Activated T-helper 9 cell treated with anti-CD3 and anti-CD28 coated beads, Interleukin-2, amount 50 U/mL, for 16 hours (primary cell): ENCODE measurements around the gene BCL2L15.
"Not testable (repeated sequence)": the region's sequence is repeated elsewhere in the genome, so short reads cannot be mapped to it uniquely, and the experiment has no call there.

ENCODE experiments used
- DNase-seq: peaks from one replicate; pipeline ENCODE4 v3.0.0-alpha.2; 2020; ENCODE audit warnings: low read depth

BCL2L15 gene

DNA sequence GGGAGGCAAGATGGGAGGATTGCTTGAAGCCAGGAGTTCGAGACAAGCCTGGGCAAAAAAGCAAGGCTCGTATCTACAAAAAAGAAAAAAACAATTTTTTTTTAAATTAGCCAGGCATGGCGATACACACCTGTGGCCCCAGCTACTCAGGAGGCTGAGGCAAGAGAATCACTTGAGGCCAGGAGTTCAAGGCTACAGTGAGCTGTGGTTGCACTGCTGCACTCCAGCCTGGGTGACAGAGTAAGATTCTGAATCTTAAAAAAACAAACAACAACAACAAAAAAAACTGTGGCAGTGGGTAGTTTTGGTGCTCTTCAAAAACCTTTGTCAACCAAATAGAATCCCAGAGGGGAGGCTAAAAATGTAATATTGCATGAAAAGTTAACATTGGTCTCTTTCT, 16.6 kb downstream of the BCL2L15 start:
- no peak for DNase-seq

DNA sequence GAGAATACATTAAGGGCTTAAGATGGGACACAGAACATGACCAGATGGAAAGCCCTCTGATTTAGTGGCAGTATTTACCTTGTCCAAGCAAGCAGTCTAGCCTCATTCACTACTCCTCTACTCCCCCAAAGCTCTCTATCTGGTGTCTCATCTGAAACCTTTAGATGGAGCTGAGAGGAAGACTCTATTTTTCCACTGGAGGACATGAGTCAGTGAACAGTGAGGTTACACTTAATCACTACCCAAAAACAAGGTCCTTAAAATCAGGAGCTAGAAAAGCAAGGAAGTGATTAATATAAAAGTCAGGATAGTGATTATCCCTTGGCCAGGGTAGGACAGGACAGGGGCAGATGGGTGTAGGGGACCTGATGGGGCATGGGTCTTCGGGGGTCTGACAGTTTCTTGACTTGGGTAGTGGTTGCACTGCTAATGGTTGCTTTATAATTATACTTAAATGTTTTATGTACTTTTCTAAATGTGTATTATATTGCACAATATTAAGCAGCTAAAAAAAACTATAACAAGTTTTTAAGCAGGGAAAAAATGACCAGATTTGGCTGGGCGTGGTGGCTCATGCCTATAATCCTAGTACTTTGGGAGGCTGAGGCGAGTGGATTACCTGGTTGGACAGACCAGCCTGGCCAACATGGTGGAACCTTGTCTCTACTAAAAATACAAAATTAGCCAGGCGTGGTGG, 18.8 kb downstream of the BCL2L15 start:
- DNase-seq = no peak

DNA sequence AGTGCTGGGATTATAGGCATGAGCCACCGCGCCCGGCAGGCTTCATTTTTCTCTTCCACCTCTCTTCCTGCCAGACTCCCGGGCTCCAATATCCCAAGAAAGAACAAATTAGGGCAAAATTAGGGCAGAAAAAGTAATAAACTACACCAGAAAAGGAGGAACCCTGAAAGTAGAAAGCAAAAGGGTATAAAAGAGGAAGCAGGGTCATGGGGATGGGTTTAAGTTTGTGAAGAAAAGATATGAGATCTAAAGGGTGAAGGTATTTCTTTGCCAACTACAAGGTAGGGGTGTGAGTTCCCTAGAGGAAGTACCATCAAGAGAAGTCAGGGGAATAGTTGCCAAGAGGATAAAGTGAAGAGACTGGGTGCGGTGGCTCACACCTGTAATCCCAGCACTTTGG, 25.7 kb downstream of the BCL2L15 start:
- no peak for DNase-seq

DNA sequence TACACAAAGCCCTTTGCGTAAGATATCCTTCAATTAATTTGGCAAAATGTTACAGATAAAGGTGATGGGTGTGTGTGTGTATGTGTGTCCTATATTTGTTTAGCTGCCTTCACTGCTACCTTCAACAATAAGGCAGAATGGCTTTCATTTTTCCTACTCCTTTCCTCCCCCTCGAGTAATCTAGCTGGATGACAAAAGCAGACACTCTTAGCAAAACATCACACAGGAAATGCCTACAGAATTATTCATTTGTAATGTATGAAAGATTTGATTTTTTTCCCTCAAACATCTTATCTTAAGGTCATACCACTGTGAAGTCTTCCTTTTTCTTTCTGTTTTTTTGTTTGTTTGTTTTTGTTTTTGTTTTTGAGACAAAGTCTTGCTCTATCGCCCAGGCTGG, 26.5 kb downstream of the BCL2L15 start:
- no peak for DNase-seq

DNA sequence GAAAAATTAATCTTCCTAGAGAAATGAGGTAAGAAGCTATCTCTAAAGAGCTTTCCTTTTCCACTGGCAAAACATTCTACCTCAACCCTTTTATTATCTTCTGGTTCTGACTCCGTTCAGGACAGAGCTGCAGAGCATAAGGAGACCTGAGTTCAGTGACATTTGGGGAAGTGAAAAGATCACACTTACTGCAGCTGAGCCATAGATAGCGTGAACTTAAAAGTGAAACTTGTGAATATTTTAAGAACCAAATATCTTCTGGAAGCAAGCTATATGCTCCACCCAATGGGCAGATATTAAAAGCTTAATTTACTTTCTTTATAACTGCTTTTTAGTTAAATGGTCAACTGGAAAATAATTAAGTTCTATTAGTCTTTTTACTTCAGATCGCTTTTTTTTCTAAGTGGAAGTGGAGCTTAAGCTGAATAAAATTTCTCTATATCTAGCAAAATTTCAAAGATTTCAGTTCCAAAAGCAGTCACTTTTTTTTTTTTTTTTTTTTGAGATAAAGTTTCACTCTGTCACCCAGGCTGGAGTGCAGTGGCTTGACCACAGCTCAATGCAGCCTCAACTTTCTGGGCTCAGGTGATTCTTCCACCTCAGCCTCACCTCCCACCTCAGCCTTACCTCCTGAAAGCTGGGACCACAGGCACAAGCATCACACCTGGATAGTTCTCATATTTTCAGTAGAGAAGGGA, 27.8 kb downstream of the BCL2L15 start:
- no peak for DNase-seq

DNA sequence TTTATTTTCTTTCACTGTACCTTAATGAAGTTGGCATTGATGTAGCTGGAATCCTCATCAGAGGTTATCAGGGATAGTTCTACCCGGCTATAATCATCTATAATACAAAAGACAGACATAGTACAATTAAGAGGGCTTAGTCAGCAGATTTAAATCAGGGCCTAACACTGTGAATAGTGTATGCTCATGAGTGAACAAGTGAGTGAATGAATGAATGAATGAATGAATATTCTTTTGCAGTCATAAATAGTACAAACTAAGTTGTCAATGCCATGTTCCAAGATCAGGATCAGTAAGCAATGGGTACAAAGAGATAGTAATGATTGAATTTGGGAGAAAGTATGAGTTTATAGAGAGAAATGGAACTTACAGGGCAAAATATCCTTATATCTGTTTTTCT, 28.4 kb downstream of the BCL2L15 start:
- no peak for DNase-seq

DNA sequence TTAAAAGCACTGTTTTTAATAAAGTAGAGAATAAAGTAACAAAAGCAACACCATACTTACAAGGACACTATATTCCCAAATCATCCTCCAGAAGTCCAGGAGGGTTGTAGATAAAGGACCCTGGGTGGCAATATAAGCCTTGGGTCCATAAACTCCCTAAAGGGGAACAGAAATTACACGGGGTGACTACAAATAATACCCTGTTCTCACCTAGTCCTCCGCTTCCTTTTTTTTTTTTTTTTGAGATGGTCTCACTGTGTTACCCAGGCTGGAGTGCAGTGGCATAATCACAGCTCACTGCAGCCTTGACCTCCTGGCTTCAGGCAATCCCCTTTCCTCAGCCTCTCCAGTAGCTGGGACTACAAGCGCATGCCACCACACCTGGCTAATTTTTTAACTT, 29.0 kb downstream of the BCL2L15 start:
- DNase-seq = no peak

DNA sequence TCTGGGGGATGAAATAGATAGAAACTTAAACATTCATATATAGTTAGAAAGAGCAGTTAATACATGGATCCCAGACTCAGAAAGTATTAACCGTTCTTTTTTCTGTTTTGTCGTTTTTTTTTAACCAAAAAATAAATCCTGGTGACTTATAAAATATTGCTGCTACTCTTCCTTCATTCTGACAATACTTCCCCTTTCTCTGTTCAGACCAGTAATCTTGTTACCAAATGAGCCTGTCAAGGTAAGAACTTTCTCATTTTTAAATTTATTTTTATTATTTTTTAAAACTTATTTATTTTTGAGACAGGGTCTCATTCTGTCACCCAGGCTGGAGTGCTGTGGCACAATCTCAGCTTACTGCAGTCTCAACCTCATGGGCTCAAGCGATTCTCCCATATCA, 29.6 kb downstream of the BCL2L15 start:
- no peak for DNase-seq

DNA sequence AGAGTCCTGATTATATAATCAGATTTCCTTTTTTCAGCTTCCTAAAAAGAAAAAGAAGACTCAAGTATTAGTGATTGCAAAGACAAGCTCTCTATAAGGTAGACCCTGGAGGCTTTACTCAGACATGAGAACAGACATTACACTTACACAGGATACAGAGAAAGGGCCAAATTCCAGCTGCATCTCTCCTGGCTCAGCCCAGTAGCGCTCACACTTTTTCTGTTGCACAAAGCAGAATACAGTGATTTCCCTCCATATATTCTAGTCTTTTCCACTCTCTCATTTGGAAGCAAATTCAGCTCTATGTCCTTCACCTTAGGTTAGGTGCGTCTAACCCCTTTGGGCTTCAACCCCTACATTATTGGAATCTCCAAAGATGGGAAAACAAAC, 31.0 kb downstream of the BCL2L15 start:
- no peak for DNase-seq

DNA sequence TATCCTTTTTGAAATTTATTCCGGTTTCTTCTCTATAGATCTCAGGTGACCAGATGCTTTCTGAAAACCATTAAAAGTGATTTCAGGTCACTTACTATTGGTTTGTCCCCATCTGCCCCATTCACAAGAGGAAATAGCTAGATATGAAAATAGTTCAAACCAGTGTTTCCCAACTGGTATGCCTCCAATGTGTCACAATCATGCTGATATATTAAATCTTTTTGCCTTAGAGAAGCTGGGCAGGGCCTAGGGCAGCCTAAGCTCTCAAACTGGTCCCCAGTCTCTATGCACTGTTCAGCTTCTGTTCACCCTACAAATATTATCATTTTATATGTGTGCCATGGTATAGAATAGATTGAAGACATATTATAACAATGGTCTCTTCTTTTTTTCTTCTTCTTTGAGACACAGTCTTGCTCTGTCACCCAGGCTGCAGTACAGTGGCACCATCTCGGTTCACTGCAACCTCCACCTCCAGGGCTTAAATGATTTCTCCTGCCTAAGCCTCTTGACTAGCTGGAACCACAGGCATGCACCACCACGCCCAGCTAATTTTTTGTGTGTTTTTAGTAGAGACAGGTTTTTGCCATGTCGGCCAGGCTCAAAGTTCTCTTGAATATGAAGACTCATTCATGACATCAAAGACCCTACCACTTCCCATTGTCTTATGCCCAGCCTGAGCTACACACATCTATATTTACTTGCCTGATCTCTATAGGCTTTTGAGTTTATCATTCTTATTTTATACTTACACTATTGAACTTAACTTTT, 31.6 kb downstream of the BCL2L15 start:
- DNase-seq = no peak

DNA sequence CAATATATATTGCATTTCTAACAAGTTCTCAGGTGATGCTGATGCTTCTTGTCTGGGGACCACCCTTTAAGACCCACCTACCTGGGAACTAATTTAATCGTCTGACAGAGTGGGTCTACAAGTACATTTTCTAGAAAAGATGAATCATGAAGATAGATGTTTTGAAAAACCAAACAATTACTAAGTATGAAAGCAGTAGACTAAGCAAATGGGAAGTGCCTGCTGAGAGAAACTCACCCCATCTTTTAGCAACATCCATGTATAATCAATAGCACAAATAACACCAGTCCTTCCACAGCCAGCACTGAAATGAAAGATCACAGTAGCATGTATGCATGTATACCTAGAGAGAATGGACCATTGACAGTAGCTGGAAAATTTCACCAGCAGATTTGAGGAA, 33.1 kb downstream of the BCL2L15 start:
- DNase-seq = no peak

DNA sequence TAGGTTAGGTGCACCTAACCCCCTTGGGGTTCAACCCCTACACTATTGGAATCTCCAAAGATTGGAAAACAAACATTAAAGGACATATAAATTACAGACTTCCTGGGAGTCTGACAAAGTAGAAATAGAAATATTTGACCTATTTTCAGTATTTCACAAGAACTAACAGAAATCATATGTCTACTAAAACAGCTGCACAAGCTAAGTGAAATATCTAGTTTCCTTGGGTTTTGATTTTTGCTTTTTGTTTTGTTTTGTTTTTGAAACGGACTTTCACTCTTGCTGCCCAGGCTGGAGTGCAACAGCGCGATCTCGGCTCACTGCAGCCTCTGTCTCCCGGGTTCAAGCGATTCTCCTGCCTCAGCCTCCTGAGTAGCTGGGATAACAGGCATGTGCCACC, 34.7 kb downstream of the BCL2L15 start:
- DNase-seq = not testable (repeated sequence)

DNA sequence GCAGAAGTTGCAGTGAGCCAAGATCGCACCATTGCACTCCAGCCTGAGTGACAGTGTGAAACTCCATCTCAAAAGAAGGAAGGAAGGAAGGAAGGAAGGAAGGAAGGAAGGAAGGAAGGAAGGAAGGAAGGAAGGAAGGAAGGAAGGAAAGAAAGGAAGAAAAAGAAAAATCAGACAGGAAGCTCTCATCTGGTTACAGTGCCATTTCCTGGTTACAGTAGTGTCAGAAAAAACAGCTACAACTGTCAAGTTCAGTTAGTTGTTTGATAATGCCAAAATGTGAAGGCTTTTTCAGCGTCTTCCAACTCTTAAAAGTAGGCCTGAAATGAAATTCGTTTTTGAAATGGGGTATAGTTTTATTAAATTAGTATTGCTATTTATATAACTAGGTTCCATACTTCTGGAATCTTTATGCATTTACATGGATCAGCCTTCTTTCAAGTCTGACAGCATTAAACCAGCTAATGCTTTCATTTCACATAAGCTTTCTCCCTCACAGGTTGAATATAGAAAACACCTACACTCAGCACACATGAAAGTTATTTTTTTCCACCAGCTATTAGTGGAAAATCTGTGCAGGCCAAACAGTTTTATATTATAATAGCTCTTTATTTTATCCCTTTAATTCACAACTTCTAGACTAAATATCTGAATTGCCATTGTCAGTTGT, 37.1 kb downstream of the BCL2L15 start:
- DNase-seq = no peak

DNA sequence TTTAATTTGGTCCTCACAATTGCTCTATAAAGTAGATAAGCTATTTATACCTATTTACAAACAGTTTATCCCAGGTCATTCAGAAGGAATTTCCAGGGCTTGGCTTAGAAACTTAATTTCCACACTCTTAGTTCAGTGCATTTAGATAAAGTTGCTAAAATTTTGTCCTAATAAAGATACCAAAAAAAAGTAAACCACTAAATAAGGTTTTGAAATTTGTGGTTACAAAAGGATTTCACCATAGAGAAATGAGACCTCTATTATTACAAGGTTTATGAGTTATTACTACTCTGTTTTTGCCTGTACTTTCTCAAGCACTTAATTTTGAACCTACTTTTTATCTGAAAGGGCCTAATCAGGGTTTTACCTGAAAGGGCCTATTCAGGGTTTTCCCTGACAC, 38.3 kb downstream of the BCL2L15 start:
- no peak for DNase-seq

DNA sequence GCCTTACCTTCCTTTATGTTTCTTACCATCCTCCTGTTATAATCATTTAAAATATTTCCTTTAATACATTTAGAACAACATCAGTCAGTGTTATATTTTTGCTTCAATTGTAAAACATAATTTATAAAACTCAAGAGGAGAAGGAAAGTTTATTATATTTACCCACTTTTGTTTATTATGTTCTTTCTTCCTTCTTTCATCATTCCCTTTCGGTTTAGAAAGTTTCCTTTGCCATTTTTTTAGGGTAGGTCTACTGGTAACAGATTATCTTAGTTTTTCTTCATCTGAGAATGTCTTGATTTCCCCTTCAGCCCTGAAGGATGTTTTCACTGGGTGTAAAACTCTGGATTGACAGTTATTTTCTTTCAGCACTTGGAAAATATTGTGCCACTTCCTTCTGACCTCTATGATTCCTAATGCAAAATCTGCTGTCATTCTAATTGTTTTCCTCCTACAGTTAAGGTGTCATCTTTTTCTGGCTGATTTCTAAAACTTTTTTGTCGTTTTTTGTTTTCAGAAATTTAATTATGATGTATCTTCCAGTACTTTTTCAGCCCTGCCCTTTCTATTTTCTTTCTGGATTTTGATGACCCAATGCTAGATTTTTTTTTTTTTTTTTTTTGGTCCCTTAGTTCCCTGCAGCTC, 40.9 kb downstream of the BCL2L15 start:
- no peak for DNase-seq

DNA sequence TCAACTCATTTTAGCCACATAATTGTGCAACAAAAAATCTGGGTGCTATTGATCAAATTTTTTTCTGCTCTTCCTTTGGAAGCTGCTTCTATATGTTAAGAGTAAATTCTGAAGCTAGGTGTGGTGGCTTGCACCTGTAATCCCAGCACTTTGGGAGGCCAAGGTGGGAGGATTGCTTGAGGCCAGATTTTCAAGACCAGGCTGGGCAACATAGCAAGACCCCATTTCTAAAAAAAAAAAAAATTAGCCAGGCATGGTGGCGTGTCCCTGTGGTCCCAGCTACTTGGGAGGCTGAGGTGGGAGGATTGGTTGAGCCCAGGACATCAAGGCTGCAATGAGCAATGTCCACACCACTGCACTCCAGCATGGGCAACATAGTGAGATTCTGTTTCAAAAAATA, 50.8 kb downstream of the BCL2L15 start:
- DNase-seq = no peak

DNA sequence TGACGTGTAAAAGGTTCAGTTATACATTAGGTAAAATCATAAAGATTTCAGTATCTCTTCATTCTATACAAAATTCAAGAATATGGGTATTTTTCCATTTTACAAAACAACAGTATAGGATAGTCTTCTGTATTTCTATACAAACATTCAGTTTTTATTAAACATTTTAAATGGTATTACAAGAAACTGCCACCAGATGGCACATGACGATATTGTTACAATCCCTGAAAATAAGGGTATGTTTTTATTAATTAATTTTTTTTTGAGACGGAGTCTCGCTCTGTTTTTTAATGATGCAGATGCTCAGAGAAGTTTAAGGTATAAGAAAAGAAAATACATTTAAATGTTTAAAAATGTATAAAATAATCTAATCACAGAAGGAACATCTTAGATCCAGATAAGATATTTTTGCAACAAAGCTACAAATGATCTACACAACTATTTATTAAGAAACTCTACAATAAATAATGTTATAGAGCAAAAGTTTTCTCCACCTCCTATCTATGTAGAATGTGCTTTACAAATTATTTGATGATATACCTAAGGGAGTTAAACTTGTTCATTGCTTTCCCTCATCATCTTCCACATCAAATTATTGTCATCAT, 51.6 kb downstream of the BCL2L15 start:
- DNase-seq = no peak

DNA sequence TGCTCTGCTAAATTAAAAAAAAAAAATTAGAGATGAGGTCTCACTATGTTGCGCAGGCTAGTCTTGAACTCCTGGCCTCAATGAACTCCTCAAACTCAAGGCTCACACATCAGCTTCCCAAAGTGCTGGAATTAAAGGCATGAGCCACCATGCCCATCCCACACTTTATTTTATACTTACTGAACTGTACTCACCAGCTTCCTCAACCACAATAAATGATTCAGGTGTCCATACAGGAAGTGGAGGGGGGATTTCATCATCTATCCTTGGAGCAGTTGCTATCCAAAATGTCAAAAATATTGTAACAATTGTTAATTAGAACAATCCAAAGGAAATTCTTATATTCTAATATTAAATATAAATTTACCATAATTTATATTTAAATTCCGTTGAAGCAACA, 52.7 kb downstream of the BCL2L15 start:
- DNase-seq = no peak
